KMS-11 (cell line): ENCODE results near the gene RBM6.

Experiments
- H2AFZ ChIP-seq: fragments of 200-600 bp; sonication (generic); 2 replicates; pipeline ENCODE4 v1.6.1; 2016; ENCODE audit warnings: antibody characterized with exemption, mixed run types, low read depth
- H3K27ac ChIP-seq: fragments of 200-600 bp; sonication (generic); 2 replicates; pipeline ENCODE4 v1.6.1; 2016; ENCODE audit warnings: mild to moderate bottlenecking, mixed run types
- H3K27me3 ChIP-seq: fragments of 200-600 bp; sonication (generic); 2 replicates; pipeline ENCODE4 v1.6.1; 2017; ENCODE audit warnings: mild to moderate bottlenecking, low read depth, mixed run types, moderate library complexity; ENCODE audit not compliant: insufficient read depth
- H3K36me3 ChIP-seq: fragments of 200-600 bp; sonication (generic); 2 replicates; pipeline ENCODE4 v1.6.1; 2017; ENCODE audit warnings: mild to moderate bottlenecking, mixed run types; ENCODE audit not compliant: insufficient read depth
- H3K4me1 ChIP-seq: fragments of 200-600 bp; sonication (generic); 2 replicates; pipeline ENCODE4 v1.6.1; 2016; ENCODE audit warnings: mild to moderate bottlenecking, low read depth, mixed run types; ENCODE audit not compliant: poor library complexity, severe bottlenecking
- H3K4me2 ChIP-seq: fragments of 200-600 bp; sonication (generic); 2 replicates; pipeline ENCODE4 v1.7.0; 2016; ENCODE audit warnings: mild to moderate bottlenecking, mixed run types
- H3K4me3 ChIP-seq: fragments of 200-600 bp; sonication (generic); IDR thresholded peaks from 2 replicates; pipeline ENCODE4 v1.6.1; 2017; ENCODE audit warnings: low read depth, low read length, mixed read lengths; ENCODE audit not compliant: insufficient read depth
- H3K79me2 ChIP-seq: fragments of 200-600 bp; sonication (generic); 2 replicates; pipeline ENCODE4 v1.6.1; 2016; ENCODE audit warnings: low read depth, mixed run types; ENCODE audit not compliant: insufficient read depth
- H3K9ac ChIP-seq: fragments of 200-600 bp; sonication (generic); 2 replicates; pipeline ENCODE4 v1.6.1; 2016; ENCODE audit warnings: mild to moderate bottlenecking, mixed run types
- H4K20me1 ChIP-seq: fragments of 200-600 bp; sonication (generic); 2 replicates; pipeline ENCODE4 v1.6.1; 2016; ENCODE audit warnings: mild to moderate bottlenecking, mixed run types; ENCODE audit not compliant: insufficient read depth
- CTCF ChIP-seq: fragments of 200-600 bp; sonication (generic); conservative IDR thresholded peaks from 2 replicates; pipeline ENCODE4 v1.6.1; 2017; ENCODE audit warnings: low read depth, mild to moderate bottlenecking, antibody characterized with exemption, low read length, moderate library complexity, mixed read lengths

The RBM6 gene

GRCh38 chr3:50090984-50091383 is 151.0 kb downstream of the RBM6 start:
- no peaks in the 10 kb centered on the region for H3K27me3 ChIP-seq
- H3K27ac ChIP-seq, result no peak overlapping the region
- H3K79me2 ChIP-seq, result peaks cover 34% of the 10 kb centered on the region
- no peak overlapping the region for H3K9ac ChIP-seq
- H3K4me3 ChIP-seq, result no peak overlapping the region
- H3K4me2 ChIP-seq, result peak overlapping the region; percentile 74
- no peak for TF ChIP-seq CTCF
- no peaks in the 10 kb centered on the region for H4K20me1 ChIP-seq
- no peaks in the 10 kb centered on the region; the same call in 1 of the 2 replicates for H3K36me3 ChIP-seq
- no peak overlapping the region for H2AFZ ChIP-seq
- peaks cover 19% of the 10 kb centered on the region for H3K4me1 ChIP-seq

GRCh38 chr3:50095352-50095998 is 155.5 kb downstream of the RBM6 start:
- H3K4me2 ChIP-seq, result no peak overlapping the region
- H4K20me1 ChIP-seq, result no peaks in the 10 kb centered on the region
- H3K36me3 ChIP-seq, result peaks cover 6% of the 10 kb centered on the region; the same call in 1 of the 2 replicates
- H3K27me3 ChIP-seq, result no peaks in the 10 kb centered on the region
- H3K27ac ChIP-seq, result no peak overlapping the region
- no peak overlapping the region for H2AFZ ChIP-seq
- no peak for TF ChIP-seq CTCF
- no peak overlapping the region for H3K4me3 ChIP-seq
- peaks cover 12% of the 10 kb centered on the region for H3K4me1 ChIP-seq
- peaks cover 16% of the 10 kb centered on the region for H3K79me2 ChIP-seq
- no peak overlapping the region for H3K9ac ChIP-seq

- Histone ChIP-seq H3K9ac (no peak overlapping the region), H3K27me3 (no peaks in the 10 kb centered on the region), H3K27ac (no peak overlapping the region), H3K4me3 (no peak overlapping the region), H2AFZ (no peak overlapping the region), H3K4me2 (no peak overlapping the region), H3K79me2 (no peaks in the 10 kb centered on the region; the same call in 1 of the 2 replicates), H3K36me3 (peaks cover 13% of the 10 kb centered on the region; the same call in 1 of the 2 replicates), H3K4me1 (no peaks in the 10 kb centered on the region), H4K20me1 (no peaks in the 10 kb centered on the region)
- no peak for TF ChIP-seq CTCF
Observed at GRCh38 chr3:50100386-50100785, 160.4 kb downstream of the RBM6 start.

- no peak overlapping the region for H3K9ac ChIP-seq
- H3K27ac ChIP-seq, result no peak overlapping the region
- no peaks in the 10 kb centered on the region for H4K20me1 ChIP-seq
- peaks cover 13% of the 10 kb centered on the region; the same call in 1 of the 2 replicates for H3K36me3 ChIP-seq
- H3K27me3 ChIP-seq, result no peaks in the 10 kb centered on the region
- H3K4me1 ChIP-seq, result no peaks in the 10 kb centered on the region
- TF ChIP-seq CTCF, result no peak
- no peak overlapping the region for H2AFZ ChIP-seq
- no peaks in the 10 kb centered on the region for H3K79me2 ChIP-seq
- no peak overlapping the region for H3K4me3 ChIP-seq
- no peak overlapping the region for H3K4me2 ChIP-seq
Observed at GRCh38 chr3:50100956-50101845, 161.3 kb downstream of the RBM6 start.
